HEK293 (cell line): Measurements from ENCODE around the gene JMJD7.

Source experiments
- CTCF ChIA-PET: fragments of 350-600 bp; formaldehyde crosslinking; extraction: SDS; loops from one replicate; lab custom pipeline; 2021; ENCODE audit warnings: antibody characterized with exemption; lab: Yijun Ruan, JAX
- POLR2A ChIA-PET: fragments of 300-600 bp; formaldehyde crosslinking; extraction: SDS; loops from one replicate; lab custom pipeline; 2020; ENCODE audit warnings: antibody characterized with exemption, inconsistent platforms; lab: Yijun Ruan, JAX
- H3K27ac ChIP-seq: fragments of 200-500 bp; sonication (Bioruptor generic); 2 replicates; pipeline ENCODE4 v1.5.1; 2014; ENCODE audit warnings: low read depth, low read length, control low read depth, inconsistent platforms; ENCODE audit errors: extremely low read depth
- H3K36me3 ChIP-seq, 2 experiments: fragments of 200-500 bp in 1 of 2; sonication (Bioruptor generic) in 1 of 2; 1 replicate in 1 of 2; 2 replicates in 1 of 2; pipeline ENCODE4 v1.5.1; 2014 to 2017; ENCODE audit warnings: inconsistent platforms in 2 of 2, low read length in 2 of 2; ENCODE audit not compliant: control insufficient read depth in 2 of 2, insufficient read depth in 1 of 2
- H3K4me1 ChIP-seq: fragments of 200-500 bp; sonication (Bioruptor generic); 2 replicates; pipeline ENCODE4 v1.5.1; 2014; ENCODE audit warnings: mild to moderate bottlenecking, low read length, inconsistent platforms; ENCODE audit not compliant: control insufficient read depth, insufficient read depth
- H3K4me3 ChIP-seq: 2 replicates; pipeline ENCODE4 v1.5.1; 2011; ENCODE audit warnings: low read depth, mild to moderate bottlenecking, control low read depth, low read length, moderate library complexity
- H3K9me3 ChIP-seq: fragments of 200-500 bp; sonication (Bioruptor generic); 2 replicates; pipeline ENCODE4 v1.5.1; 2014; ENCODE audit warnings: low read depth, low read length, inconsistent platforms; ENCODE audit not compliant: control insufficient read depth, insufficient read depth
- EGR2 ChIP-seq: fragments of 450-650 bp; formaldehyde crosslinking; IDR thresholded peaks from 2 replicates; pipeline ENCODE4 v1.5.1; 2016; ENCODE audit warnings: low read depth, missing biosample characterization, missing genetic modification characterization
- GLI4 ChIP-seq: fragments of 450-650 bp; formaldehyde crosslinking; IDR thresholded peaks from 2 replicates; pipeline ENCODE4 v1.5.1; 2016; ENCODE audit warnings: missing biosample characterization, missing genetic modification characterization
- GLIS1 ChIP-seq: fragments of 450-650 bp; formaldehyde crosslinking; IDR thresholded peaks from 2 replicates; pipeline ENCODE4 v1.5.1; 2016; ENCODE audit warnings: missing biosample characterization, missing genetic modification characterization
- HOXD13 ChIP-seq: sonication (generic); formaldehyde crosslinking; IDR thresholded peaks from 2 replicates; pipeline ENCODE4 v1.8.0; 2022; ENCODE audit warnings: missing genetic modification reagents, borderline replicate concordance
- SP2 ChIP-seq: fragments of 450-650 bp; formaldehyde crosslinking; IDR thresholded peaks from 2 replicates; pipeline ENCODE4 v1.5.1; 2016; ENCODE audit warnings: missing biosample characterization, missing genetic modification characterization
- ZFHX2 ChIP-seq: fragments of 450-650 bp; formaldehyde crosslinking; conservative IDR thresholded peaks from 2 replicates; pipeline ENCODE4 v1.5.1; 2016; ENCODE audit warnings: missing biosample characterization, missing genetic modification characterization
- ZFP69B ChIP-seq: fragments of 450-650 bp; formaldehyde crosslinking; IDR thresholded peaks from 2 replicates; pipeline ENCODE4 v1.5.1; 2016; ENCODE audit warnings: missing biosample characterization, missing genetic modification characterization
- ZNF10 ChIP-seq: fragments of 450-650 bp; formaldehyde crosslinking; IDR thresholded peaks from 2 replicates; pipeline ENCODE4 v1.5.1; 2017; ENCODE audit warnings: missing biosample characterization, missing genetic modification characterization
- ZNF155 ChIP-seq: fragments of 450-650 bp; formaldehyde crosslinking; IDR thresholded peaks from 2 replicates; pipeline ENCODE4 v1.5.1; 2016; ENCODE audit warnings: missing biosample characterization, missing genetic modification characterization
- ZNF335 ChIP-seq: fragments of 450-650 bp; formaldehyde crosslinking; conservative IDR thresholded peaks from 2 replicates; pipeline ENCODE4 v1.5.1; 2016; ENCODE audit warnings: missing biosample characterization, missing genetic modification characterization
- ZNF37A ChIP-seq: fragments of 450-650 bp; IDR thresholded peaks from 2 replicates; pipeline ENCODE4 v1.5.1; 2018; ENCODE audit warnings: missing biosample characterization, missing genetic modification characterization
- ZNF521 ChIP-seq: fragments of 450-650 bp; formaldehyde crosslinking; IDR thresholded peaks from 2 replicates; pipeline ENCODE4 v1.5.1; 2017; ENCODE audit warnings: missing biosample characterization, mild to moderate bottlenecking, missing genetic modification characterization
- ZNF600 ChIP-seq: fragments of 450-650 bp; formaldehyde crosslinking; IDR thresholded peaks from 2 replicates; pipeline ENCODE4 v1.5.1; 2016; ENCODE audit warnings: missing biosample characterization, missing genetic modification characterization
- ZNF837 ChIP-seq: fragments of 450-650 bp; formaldehyde crosslinking; IDR thresholded peaks from 2 replicates; pipeline ENCODE4 v1.5.1; 2016; ENCODE audit warnings: missing biosample characterization, missing genetic modification characterization
- TF ChIP-seq, protein P1 (sequence below): fragments of 450-650 bp; formaldehyde crosslinking; IDR thresholded peaks from 2 replicates; pipeline ENCODE4 v1.5.1; 2016; ENCODE audit warnings: missing biosample characterization, missing genetic modification characterization
- TF ChIP-seq, protein P2 (sequence below): fragments of 450-650 bp; formaldehyde crosslinking; IDR thresholded peaks from 2 replicates; pipeline ENCODE4 v1.5.1; 2016; ENCODE audit warnings: missing biosample characterization, missing genetic modification characterization, borderline replicate concordance
- TF ChIP-seq, protein P3 (sequence below): fragments of 450-650 bp; formaldehyde crosslinking; IDR thresholded peaks from 2 replicates; pipeline ENCODE4 v1.5.1; 2017; ENCODE audit warnings: missing biosample characterization, missing genetic modification characterization
- TF ChIP-seq, protein P4 (sequence below): fragments of 450-650 bp; formaldehyde crosslinking; IDR thresholded peaks from 2 replicates; pipeline ENCODE4 v1.5.1; 2016; ENCODE audit warnings: missing biosample characterization, missing genetic modification characterization

JMJD7 gene

DNA sequence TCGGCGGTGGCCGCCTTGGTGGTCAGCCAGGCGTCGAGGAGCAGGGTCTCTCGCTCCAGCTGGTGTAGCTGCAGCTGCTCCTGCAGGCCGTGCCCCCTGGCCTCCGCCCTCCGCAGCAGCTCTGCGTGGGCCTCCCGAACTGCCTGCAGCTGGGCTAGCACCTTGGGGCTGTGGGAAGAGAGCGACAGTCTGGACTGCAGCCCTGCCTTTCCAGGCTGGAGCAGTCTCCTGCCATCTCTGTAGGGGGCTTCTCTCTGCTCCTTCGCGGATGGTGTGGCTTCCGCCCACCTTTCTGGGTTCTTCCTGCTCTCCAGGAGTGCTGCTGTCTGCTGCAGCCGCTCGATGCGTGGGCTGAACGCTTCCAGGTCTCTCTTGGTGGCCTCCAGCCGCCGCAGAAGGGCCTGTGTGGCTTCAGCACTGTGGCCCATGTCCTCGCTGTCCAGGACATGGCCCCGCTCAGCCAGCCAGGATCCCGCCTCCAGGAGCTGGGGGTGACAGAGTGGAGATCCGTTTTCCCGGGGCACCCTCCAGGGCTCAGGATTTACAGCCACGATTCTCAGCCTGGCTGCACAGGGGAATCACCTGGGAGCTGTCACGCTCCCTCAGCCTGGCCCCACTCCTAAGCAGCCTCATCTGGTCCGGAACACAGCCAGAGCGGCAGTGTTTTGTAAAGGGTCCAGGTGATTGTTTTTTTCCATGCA is 27.5 kb downstream of the JMJD7 start:
- CTCF ChIA-PET = no interaction called here
- no peak overlapping the region for H3K4me3 ChIP-seq
- no peaks in the 10 kb centered on the region for H3K36me3 ChIP-seq
- H3K9me3 ChIP-seq = no peaks in the 10 kb centered on the region
- POLR2A ChIA-PET = no interaction called here
- H3K27ac ChIP-seq = no peak overlapping the region
- no peaks in the 10 kb centered on the region for H3K4me1 ChIP-seq
- TF ChIP-seq ZNF521 (tag by site-specific recombination) (no peak), GLIS1 (tag by site-specific recombination) (peak; percentile 51), ZFHX2 (tag by site-specific recombination) (peak; percentile 62), ZNF600 (tag by site-specific recombination) (peak; percentile 86), EGR2 (tag by site-specific recombination) (peak; percentile 60; the same call in 1 of the 2 replicates)
- TF ChIP-seq, protein P1, sequence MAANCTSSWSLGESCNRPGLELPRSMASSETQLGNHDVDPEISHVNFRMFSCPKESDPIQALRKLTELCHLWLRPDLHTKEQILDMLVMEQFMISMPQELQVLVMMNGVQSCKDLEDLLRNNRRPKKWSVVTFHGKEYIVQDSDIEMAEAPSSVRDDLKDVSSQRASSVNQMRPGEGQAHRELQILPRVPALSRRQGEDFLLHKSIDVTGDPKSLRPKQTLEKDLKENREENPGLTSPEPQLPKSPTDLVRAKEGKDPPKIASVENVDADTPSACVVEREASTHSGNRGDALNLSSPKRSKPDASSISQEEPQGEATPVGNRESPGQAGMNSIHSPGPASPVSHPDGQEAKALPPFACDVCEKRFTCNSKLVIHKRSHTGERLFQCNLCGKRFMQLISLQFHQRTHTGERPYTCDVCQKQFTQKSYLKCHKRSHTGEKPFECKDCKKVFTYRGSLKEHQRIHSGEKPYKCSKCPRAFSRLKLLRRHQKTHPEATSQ = no peak
- TF ChIP-seq, all 188 proteins: peak for 4

- CTCF ChIA-PET = no interaction called here
- H3K4me3 ChIP-seq = no peak overlapping the region
- no peaks in the 10 kb centered on the region for H3K36me3 ChIP-seq
- H3K9me3 ChIP-seq = no peaks in the 10 kb centered on the region
- no peaks in the 10 kb centered on the region for H3K4me1 ChIP-seq
- TF ChIP-seq EGR2 (tag by site-specific recombination) = peak; percentile 66
- TF ChIP-seq, protein P2, sequence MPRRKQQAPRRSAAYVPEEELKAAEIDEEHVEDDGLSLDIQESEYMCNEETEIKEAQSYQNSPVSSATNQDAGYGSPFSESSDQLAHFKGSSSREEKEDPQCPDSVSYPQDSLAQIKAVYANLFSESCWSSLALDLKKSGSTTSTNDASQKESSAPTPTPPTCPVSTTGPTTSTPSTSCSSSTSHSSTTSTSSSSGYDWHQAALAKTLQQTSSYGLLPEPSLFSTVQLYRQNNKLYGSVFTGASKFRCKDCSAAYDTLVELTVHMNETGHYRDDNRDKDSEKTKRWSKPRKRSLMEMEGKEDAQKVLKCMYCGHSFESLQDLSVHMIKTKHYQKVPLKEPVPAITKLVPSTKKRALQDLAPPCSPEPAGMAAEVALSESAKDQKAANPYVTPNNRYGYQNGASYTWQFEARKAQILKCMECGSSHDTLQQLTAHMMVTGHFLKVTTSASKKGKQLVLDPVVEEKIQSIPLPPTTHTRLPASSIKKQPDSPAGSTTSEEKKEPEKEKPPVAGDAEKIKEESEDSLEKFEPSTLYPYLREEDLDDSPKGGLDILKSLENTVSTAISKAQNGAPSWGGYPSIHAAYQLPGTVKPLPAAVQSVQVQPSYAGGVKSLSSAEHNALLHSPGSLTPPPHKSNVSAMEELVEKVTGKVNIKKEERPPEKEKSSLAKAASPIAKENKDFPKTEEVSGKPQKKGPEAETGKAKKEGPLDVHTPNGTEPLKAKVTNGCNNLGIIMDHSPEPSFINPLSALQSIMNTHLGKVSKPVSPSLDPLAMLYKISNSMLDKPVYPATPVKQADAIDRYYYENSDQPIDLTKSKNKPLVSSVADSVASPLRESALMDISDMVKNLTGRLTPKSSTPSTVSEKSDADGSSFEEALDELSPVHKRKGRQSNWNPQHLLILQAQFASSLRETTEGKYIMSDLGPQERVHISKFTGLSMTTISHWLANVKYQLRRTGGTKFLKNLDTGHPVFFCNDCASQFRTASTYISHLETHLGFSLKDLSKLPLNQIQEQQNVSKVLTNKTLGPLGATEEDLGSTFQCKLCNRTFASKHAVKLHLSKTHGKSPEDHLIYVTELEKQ (tag by site-specific recombination) = no peak
- no peak for TF ChIP-seq ZFP69B (tag by site-specific recombination)
- peak; percentile 76 for TF ChIP-seq ZFHX2 (tag by site-specific recombination)
- H3K27ac ChIP-seq = no peak overlapping the region
- POLR2A ChIA-PET = no interaction called here
Measured at GRCh38 chr15:41856262-41856661, 28.4 kb downstream of the JMJD7 start.

DNA sequence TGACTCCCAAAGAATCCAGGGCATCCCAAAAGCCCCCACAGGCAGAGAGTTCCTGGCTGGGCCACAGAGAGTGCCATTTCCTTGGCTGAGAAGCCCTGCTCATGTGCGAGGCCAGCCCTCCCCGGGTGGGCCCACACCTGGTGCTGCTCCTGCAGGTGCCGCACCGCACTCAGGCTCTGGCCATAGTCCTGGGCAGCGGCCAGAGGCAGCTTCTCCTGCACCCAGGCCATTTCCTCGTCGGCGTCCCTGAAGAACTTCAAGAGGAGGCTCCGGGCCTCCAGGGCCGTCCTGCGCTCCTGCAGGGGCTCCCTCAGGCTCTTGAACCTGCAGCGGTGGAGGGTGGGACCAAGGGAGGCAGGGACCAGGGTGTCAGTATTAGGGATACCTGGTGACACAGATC is 28.8 kb downstream of the JMJD7 start:
- H3K4me3 ChIP-seq = no peak overlapping the region
- CTCF ChIA-PET = interaction anchor here (0.6 kb wide), 2 partner anchors 168 to 277 kb away, joined by 3 to 4 read pairs; no protein-coding TSS in a partner anchor
- TF ChIP-seq ZNF10 = no peak
- TF ChIP-seq GLI4 (tag by site-specific recombination) = no peak
- no peak for TF ChIP-seq ZNF155 (tag by site-specific recombination)
- TF ChIP-seq, protein P3, sequence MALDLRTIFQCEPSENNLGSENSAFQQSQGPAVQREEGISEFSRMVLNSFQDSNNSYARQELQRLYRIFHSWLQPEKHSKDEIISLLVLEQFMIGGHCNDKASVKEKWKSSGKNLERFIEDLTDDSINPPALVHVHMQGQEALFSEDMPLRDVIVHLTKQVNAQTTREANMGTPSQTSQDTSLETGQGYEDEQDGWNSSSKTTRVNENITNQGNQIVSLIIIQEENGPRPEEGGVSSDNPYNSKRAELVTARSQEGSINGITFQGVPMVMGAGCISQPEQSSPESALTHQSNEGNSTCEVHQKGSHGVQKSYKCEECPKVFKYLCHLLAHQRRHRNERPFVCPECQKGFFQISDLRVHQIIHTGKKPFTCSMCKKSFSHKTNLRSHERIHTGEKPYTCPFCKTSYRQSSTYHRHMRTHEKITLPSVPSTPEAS = no peak
- TF ChIP-seq, protein P4, sequence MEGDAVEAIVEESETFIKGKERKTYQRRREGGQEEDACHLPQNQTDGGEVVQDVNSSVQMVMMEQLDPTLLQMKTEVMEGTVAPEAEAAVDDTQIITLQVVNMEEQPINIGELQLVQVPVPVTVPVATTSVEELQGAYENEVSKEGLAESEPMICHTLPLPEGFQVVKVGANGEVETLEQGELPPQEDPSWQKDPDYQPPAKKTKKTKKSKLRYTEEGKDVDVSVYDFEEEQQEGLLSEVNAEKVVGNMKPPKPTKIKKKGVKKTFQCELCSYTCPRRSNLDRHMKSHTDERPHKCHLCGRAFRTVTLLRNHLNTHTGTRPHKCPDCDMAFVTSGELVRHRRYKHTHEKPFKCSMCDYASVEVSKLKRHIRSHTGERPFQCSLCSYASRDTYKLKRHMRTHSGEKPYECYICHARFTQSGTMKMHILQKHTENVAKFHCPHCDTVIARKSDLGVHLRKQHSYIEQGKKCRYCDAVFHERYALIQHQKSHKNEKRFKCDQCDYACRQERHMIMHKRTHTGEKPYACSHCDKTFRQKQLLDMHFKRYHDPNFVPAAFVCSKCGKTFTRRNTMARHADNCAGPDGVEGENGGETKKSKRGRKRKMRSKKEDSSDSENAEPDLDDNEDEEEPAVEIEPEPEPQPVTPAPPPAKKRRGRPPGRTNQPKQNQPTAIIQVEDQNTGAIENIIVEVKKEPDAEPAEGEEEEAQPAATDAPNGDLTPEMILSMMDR = no peak
- TF ChIP-seq HOXD13 (CRISPR knock-in tag) = no peak
- TF ChIP-seq ZNF335 = no peak
- TF ChIP-seq ZNF837 (tag by site-specific recombination) = no peak
- no peak for TF ChIP-seq SP2 (tag by site-specific recombination)
- TF ChIP-seq ZNF37A (tag by site-specific recombination) = no peak
- H3K27ac ChIP-seq = no peak overlapping the region
- H3K9me3 ChIP-seq = no peaks in the 10 kb centered on the region
- no peaks in the 10 kb centered on the region for H3K36me3 ChIP-seq
- POLR2A ChIA-PET = no interaction called here
- no peaks in the 10 kb centered on the region for H3K4me1 ChIP-seq
